ENCODE measurements around the gene CTNNA2. TPM values are rescaled to one million over a fixed set of nuclear protein-coding genes. Genes with fewer than 3 reads are reported as not detected.

Gene CTNNA2
- total RNA-seq, 1 donor from 2014 or later = 2.9 TPM

DNA sequence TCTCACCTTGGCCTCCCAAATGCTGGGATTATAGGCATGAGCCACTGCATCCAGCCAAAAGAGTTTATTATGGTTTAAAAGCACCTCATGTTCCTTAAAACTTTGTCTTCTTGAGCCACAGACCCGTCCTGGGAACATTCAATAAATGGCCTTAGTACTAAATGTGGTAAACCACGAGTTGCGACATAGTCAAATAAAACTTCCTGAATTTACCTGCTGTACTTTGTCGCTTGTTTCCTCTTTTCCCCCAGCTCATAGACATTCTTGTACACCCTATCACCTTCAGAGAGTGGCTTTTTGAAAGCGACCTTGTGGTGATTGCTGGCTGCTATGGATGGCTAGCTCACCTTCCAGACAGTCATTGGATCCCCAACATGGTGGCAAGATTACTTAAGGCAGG, 481.3 kb downstream of the CTNNA2 start:
- TF ChIP-seq POLR2A (IDR thresholded peaks at IDR 0.05) (no peak), POLR2AphosphoS5 (IDR thresholded peaks at IDR 0.05; ENCODE audit: insufficient read depth in 1 of 2, low read depth in 1 of 2) (no peak)
- TF ChIP-seq, protein P1, sequence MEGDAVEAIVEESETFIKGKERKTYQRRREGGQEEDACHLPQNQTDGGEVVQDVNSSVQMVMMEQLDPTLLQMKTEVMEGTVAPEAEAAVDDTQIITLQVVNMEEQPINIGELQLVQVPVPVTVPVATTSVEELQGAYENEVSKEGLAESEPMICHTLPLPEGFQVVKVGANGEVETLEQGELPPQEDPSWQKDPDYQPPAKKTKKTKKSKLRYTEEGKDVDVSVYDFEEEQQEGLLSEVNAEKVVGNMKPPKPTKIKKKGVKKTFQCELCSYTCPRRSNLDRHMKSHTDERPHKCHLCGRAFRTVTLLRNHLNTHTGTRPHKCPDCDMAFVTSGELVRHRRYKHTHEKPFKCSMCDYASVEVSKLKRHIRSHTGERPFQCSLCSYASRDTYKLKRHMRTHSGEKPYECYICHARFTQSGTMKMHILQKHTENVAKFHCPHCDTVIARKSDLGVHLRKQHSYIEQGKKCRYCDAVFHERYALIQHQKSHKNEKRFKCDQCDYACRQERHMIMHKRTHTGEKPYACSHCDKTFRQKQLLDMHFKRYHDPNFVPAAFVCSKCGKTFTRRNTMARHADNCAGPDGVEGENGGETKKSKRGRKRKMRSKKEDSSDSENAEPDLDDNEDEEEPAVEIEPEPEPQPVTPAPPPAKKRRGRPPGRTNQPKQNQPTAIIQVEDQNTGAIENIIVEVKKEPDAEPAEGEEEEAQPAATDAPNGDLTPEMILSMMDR (IDR thresholded peaks at IDR 0.05) = no peak
- Histone ChIP-seq H3K27me3 (no peaks in the 10 kb centered on the region), H3K4me1 (no peaks in the 10 kb centered on the region), H3K27ac (no peak overlapping the region), H3K4me3 (no peak overlapping the region), H3K9me3 (no peaks in the 10 kb centered on the region), H3K36me3 (no peaks in the 10 kb centered on the region)
- intact Hi-C loops (cut with DNase I) = no loop called here
- DNase-seq (ENCODE audit: extremely low spot score in 2 of 2) = no peak

DNA sequence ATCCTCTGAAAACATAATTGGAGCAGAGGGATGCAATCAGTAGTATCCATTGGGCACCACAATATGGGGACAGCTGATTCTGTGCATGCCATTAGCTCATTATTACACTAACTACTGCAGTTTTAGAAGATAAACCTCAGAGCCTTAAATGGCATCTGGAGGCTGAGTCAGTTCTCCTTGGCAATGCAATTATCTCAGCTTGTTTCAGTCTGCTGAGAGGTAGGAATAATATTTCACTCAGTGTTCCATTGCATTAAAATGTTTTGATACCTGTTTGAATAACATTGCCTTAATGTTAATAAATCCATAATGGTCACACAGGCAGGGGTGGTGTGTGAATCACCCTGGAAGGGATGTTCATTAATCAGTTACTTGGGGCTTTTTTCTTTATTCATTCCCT, 482.1 kb downstream of the CTNNA2 start:
- Histone ChIP-seq H3K27me3 (no peaks in the 10 kb centered on the region), H3K36me3 (no peaks in the 10 kb centered on the region), H3K27ac (no peak overlapping the region), H3K9me3 (no peaks in the 10 kb centered on the region), H3K4me3 (no peak overlapping the region), H3K4me1 (no peaks in the 10 kb centered on the region)
- no peak for DNase-seq (ENCODE audit: extremely low spot score in 2 of 2)
- intact Hi-C loops (cut with DNase I) = no loop called here
- no peak for TF ChIP-seq POLR2A (IDR thresholded peaks at IDR 0.05)
- no peak for TF ChIP-seq POLR2AphosphoS5 (IDR thresholded peaks at IDR 0.05; ENCODE audit: insufficient read depth in 1 of 2, low read depth in 1 of 2)
- TF ChIP-seq, protein P1 (IDR thresholded peaks at IDR 0.05) = no peak

DNA sequence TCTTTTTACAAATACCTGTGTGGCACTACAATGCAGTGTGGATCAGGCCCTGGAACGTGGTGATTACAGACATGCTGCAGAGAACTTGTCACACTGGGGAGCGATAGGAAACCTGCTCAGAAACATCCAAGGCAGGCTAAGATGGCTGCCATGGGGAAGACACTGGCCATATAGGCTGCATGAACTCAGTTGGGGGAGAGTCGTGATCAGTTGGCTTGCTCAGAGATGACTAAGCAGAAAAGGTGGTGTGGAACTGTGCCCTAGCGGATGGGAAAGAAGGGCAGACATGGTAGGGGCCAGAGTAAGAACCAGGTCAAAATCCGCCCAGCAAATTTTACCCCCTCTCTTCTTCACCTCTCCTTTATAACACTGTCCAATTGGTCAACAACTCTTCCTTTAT, 483.9 kb downstream of the CTNNA2 start:
- Histone ChIP-seq H3K27me3 (no peaks in the 10 kb centered on the region), H3K4me3 (no peak overlapping the region), H3K36me3 (no peaks in the 10 kb centered on the region), H3K27ac (no peak overlapping the region), H3K4me1 (no peaks in the 10 kb centered on the region), H3K9me3 (no peaks in the 10 kb centered on the region)
- TF ChIP-seq, protein P1 (IDR thresholded peaks at IDR 0.05) = no peak
- no peak for TF ChIP-seq POLR2AphosphoS5 (IDR thresholded peaks at IDR 0.05; ENCODE audit: insufficient read depth in 1 of 2, low read depth in 1 of 2)
- TF ChIP-seq POLR2A (IDR thresholded peaks at IDR 0.05) = no peak
- intact Hi-C loops (cut with DNase I) = no loop called here
- no peak for DNase-seq (ENCODE audit: extremely low spot score in 2 of 2)

DNA sequence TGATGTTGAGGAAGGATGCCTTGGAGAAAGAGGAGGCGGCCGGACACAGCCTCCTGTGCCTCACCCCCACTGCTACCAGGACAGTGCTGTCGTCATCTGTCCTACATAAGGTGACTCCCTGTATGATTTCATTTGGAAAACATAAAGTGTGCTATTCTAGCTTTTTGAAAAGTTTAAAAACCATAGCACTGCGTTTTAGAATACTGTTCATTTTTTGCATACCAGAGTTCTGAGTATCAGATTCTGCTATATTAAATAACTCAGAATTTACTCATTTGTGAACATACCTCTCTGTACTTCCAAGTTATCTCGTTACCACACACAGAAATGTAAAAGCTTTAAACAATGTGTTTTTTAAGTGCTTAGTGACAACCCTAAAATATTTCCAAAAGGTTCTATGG, 488.9 kb downstream of the CTNNA2 start:
- no peaks in the 10 kb centered on the region for H3K9me3 ChIP-seq
- TF ChIP-seq, protein P1 (IDR thresholded peaks at IDR 0.05) = no peak
- TF ChIP-seq POLR2AphosphoS5 (IDR thresholded peaks at IDR 0.05; ENCODE audit: insufficient read depth in 1 of 2, low read depth in 1 of 2) (no peak), POLR2A (IDR thresholded peaks at IDR 0.05) (no peak)
- H3K4me3 ChIP-seq = no peak overlapping the region
- H3K4me1 ChIP-seq = no peaks in the 10 kb centered on the region
- DNase-seq (ENCODE audit: extremely low spot score in 2 of 2) = no peak
- no peaks in the 10 kb centered on the region for H3K36me3 ChIP-seq
- H3K27me3 ChIP-seq = no peaks in the 10 kb centered on the region
- no peak overlapping the region for H3K27ac ChIP-seq
- intact Hi-C loops (cut with DNase I) = no loop called here

DNA sequence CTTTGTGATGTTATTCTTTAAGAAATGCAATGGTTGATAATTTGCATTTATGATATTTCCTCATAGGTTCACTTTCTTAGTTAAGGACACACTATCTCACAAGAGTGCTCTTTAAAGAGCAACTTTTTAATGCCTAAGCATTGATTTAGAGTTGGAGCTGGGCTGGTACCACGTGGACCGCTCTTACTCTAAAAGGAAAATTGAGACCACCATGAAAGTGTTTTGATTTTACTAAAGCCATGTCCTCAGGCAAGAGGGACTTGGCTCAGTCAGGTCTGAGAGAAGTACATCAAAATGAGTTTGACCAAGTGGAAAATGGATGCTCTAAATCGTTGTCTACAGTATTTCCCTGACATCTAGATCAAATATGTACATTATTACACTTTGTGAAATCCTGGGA, 489.3 kb downstream of the CTNNA2 start:
- Histone ChIP-seq H3K36me3 (no peaks in the 10 kb centered on the region), H3K9me3 (no peaks in the 10 kb centered on the region), H3K27ac (no peak overlapping the region), H3K4me3 (no peak overlapping the region), H3K4me1 (no peaks in the 10 kb centered on the region), H3K27me3 (no peaks in the 10 kb centered on the region)
- intact Hi-C loops (cut with DNase I) = no loop called here
- DNase-seq (ENCODE audit: extremely low spot score in 2 of 2) = no peak
- no peak for TF ChIP-seq POLR2A (IDR thresholded peaks at IDR 0.05)
- TF ChIP-seq, protein P1 (IDR thresholded peaks at IDR 0.05) = no peak
- TF ChIP-seq POLR2AphosphoS5 (IDR thresholded peaks at IDR 0.05; ENCODE audit: insufficient read depth in 1 of 2, low read depth in 1 of 2) = no peak

Measured in vagina (tissue), 2 donors.